Endometrium (tissue), 2 donors: Measurements from ENCODE around the gene IDE.

Source experiments
- FAIRE-seq: peaks from 2 replicates; lab custom pipeline; 2012; peaks lifted over from hg19 to GRCh38; lab: Jason Lieb, UNC
- donor health status: control.
- donor health status: control.

Gene IDE

DNA sequence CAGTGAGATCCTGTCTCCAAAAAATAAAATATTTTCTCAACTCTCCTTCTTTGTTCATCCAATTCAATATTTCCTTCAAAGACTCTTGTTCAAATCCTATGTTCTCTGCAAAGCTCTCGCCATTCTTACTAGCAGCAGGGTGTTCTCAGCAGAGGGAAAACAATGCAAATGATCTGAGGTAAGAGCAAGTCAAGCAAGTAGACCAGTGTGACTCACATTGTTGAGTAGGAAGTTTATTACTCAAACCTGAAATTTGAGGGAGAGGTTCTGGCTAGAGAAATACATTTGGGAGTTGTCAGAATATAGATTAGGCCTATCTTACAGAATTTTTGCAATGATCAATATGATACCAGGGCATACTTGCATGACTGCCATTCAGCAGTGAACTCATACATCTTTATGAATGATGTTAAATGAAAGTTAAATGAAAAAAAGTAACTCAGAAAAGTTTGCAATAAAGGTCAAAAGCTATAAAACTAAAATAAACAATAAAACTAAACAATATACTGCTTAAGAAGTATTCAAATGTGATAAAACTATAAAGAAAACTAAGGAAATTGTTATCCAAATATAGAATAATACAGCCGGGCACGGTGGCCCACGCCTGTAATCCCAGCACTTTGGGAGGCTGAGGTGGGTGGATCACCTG is 5.8 kb downstream of the IDE start:
- FAIRE-seq: no peak

DNA sequence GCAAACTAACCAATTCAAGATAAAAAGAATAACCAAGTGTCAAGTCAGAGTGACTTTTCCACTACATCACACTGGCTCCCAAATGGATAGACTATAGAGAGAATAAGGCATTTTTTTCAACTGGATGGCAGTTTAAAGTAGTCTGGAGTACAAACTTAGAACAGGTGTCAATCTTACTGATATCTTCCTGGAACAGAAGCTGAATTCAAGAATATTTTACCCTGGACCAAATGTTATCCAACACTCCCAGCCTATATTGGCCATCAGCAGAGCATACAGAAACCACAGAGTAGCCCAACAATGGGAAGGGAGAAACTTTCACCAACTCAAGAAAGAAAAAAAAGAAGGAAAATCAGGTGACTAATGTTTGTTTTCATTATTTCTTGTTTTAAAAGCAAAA is 11.5 kb downstream of the IDE start:
- no peak for FAIRE-seq

DNA sequence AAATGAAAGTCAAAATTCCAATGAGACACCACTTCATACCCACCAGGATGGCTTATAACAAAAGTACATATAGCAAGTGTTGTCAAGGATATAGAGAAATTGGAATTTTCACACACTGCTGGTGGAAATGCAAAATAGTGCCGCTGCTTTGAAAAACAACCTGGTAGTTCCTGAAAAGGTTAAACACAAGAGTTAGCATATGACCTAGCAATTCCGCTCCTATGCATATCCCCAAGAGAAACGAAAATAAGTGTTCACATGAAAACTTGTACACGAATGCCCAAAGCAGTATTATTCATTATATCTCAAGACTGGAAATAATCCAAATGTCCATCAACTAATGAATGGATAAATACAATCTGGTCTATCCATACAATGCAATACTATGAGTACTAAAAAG is 14.8 kb downstream of the IDE start:
- FAIRE-seq: no peak

DNA sequence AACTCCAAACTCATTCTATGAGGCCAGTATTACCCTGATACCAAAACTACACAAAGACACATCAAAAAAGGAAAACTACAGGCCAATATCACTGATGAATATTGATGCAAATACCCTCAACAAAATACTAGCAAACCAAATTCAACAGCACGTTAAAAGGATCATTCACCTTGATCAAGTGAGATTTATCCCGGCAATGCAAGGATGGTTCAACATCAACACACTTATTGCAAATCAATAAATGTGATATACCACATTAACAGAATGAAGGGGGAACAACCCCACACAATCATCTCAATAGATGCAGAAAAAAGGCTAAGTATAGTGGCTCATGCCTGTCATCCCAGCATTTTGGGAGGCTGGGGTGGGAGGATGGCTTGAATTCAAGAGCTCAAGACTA is 19.9 kb downstream of the IDE start:
- FAIRE-seq: no peak

DNA sequence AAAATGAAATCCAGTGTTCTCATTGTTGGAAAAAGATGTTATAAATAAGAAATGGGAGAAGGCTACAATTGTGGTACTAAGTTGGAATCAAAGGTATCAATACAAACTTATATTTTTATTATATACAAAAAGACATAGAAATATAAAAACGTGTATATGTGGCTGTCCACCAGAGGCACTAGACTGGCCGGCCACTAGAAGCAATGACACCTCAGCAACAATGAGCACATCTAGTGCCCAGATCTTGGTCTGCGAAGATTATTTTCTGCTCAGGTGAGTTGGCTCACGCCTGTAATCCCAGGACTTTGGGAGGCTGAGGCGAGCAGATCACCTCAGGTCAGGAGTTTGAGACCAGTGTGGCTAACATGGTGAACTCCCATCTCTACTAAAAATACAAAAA is 21.6 kb downstream of the IDE start:
- FAIRE-seq: no peak

DNA sequence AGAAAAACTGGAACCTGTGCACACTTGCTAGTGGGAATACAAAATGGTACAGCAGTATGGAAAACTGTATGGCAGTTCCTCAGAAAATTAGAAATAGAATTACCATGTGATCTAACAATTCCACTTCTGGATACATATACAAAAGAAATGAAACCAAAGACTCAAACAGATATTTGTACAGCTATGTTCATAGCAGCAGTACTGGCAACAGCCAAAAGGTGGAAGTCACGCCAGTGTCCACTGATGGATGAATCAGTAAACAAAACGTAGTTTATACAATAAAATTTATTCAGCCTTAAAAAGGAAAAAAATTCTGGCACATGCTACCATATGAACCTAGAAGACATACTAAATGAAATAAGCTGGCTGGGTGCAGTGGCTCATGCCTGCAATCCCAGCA is 23.0 kb downstream of the IDE start:
- FAIRE-seq: no peak

DNA sequence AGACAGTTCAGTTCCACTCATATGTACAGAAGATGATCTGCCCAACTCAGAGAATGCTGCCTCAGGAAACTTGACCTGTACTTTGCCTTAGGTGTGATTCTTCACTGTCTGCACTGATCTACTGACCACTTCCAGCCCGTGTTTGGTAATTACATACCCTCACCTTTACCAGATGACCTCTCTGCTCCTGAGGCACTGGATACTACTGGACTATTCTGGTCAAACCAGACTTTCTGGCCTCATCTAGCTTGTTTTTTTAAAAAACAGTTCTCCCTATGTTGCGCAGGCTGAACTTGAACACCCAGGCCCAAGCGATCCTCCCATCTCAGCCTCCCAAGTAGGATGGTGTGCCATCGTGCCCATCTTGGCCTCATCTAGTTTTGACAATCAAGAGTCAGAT is 26.2 kb downstream of the IDE start:
- no peak for FAIRE-seq

DNA sequence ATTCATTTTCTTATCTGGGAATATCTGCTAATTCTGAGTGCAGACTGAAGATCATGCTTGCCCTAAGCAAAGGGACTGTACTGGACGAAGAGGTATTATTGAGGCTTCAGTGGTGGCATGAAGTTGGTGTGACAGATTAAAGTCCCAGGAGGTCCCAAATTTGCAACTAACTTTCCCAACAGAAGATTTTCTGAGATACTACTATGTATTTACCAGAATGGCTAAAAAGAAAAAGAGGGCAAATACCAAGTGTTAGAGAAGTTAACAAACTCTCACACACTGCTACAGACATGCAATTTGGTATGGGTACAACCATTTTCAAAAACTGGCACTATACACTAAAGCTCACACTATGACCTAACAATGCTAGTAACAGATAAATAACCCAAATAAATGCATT is 28.3 kb downstream of the IDE start:
- no peak for FAIRE-seq

DNA sequence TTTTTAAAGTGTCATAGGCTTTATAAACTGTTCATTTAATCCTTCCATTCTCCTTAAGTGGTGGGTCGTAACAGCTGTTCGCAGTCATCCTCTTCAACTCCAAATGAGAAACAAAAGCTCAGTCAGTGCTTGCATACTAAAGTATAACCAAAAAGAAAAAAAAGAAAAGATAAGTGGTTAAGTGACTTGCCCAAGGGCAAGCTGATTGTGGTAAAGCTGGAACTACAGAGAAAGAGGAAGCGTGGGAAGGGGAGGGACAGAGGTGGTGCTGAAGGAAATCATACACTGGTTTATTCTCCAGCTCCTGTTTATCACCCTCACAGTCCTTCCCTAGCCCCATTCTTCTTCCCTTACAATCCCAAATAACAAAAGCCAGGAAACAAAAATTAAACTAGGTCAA is 29.6 kb downstream of the IDE start:
- FAIRE-seq: no peak

DNA sequence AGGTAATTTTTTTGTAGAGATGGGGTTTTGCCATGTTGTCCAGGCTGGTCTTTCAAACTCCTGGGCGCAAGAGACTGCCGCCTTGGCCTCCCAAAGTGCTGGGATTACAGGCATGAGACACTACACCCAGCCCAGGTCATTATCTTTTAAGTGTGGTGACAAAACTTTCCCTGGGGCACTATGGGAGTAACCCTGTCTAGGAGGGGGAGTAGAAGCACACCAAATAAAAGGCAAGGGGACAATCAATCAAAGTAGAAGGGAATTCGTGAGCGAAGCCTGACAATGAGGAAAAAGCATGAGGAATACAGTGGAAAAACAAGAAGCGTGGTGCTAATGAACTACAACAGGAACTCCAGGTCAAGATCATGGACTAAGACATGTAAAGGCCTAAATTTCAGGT is 31.4 kb downstream of the IDE start:
- FAIRE-seq: no peak

DNA sequence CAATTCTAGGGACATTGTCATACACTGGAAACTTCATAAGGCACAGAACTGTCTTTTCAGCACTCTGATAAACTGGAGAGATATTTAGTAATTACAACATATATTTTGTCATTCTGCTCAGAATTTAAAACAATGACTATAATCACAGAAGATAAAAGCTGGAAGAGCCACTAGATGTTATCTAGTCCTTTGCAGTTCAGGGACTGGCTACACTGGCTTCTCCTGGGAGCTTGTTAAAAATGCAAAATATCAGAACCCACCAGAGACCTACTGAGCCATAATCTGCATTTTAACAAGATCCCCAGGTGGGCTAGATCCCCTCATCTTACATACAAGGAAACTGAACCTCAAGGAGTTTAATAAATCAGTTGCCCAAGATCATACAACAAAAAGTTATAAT is 32.3 kb downstream of the IDE start:
- no peak for FAIRE-seq

DNA sequence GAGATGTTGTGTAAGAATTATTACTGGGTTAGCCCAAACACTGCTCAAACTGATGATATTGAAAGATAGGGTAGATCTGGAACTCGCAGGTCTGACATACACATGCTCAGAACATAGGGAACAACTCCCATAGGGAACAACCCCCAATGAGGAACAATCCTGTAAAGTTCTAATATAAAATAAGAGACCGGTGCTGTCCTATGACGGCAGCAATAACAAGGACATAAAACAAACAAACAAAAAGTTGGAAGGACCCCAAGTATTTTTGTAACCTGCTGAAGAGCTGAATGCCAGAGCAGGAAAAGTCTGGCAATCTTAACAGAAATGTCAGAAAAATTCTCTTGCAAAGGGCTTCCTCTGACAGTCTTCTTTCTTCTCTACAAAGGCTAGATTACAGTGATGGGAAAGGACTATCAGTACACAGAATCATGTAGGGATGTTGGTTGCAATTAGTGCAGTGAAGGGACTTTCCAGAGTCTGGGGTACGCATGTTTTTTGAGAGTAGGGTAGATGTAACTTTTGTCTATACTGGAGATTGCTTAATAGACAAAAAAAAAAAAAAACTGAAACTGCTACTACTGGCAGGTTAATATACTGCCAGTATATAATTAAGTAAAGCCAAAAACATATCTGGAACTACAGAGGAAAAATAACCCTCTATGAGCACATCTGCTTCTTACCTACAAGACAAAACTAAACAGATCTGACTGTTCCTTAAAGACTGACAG is 35.5 kb downstream of the IDE start:
- no peak for FAIRE-seq

DNA sequence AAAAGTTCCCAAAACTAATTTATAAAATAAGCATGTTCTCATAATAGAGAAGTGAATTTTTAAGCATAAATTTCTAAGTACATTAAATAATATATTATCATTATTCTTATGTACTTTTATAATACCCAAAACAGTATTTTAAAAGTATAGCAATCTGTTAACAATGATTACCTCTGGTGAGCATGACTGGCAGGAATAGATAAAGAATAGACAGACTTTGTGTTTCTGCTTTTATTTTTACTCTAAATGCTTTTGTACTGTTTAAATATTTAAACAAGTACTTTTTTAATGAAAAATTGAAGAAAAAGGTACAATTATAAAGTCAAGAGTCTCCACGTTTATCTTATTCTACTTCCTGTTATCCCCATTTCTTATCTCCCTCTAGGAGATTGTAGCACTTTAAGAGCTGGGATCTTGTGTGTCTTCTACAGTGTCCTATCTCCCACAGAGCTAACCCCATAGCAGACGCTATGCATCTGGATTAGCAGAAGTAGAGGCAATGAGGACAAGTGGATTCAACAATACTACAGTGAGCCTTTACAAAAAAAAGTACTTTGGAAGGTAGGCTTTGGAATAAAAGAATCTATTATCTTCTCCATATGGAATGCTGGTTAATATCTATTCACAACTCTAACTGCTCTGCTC is 42.9 kb downstream of the IDE start:
- no peak for FAIRE-seq

DNA sequence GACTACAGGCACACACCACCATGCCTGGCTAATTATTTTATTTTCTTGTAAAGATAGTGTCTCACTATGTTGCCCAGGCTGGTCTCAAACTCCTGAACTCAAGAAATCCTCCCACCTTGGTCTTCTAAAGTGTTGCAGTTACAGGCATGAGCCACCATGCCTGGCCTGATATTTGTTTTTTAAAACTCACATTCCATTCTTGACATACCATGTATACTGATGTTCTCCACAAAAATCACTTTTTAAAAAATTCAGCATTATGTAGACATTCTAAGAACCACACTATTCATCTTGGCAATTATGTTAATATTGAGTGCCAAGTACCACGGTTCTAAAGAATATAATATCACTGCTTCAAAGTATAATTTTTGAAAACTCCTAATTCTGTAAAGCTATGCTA is 43.5 kb downstream of the IDE start:
- no peak for FAIRE-seq

DNA sequence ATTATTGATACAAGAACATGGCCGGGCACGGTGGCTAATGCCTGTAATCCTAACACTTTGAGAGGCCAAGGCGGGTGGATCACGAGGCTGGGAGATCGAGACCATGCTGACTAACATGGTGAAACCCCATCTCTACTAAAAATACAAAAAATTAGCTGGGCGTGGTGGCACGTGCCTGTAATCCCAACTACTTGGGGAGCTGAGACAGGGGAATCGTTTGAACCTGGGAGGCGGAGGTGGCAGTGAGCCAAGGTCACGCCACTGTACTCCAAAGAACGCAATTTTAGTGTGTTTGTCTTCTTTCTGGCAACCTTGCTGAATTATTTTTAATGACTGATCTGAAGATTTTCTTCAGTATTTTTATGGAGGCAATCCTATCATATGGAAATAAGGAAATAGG is 46.2 kb downstream of the IDE start:
- FAIRE-seq: no peak

DNA sequence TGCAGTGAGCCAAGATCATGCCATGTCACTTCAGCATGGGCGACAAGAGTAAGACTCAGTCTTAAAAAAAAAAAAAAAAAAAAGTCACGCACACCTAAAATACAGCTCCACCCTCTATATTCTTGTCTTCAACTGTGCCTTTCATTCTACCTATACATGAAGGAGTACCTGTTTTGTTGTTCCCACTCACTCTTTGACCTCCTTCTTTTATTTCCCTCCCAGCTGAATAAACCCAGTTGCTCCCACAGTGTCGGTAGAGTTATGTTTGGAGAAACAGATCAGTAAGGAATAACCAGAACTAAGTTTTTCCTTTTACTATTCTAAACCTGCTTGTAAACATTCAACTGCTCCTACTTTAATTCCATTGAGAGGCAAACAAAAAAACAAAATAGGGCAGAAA is 50.3 kb downstream of the IDE start:
- no peak for FAIRE-seq

DNA sequence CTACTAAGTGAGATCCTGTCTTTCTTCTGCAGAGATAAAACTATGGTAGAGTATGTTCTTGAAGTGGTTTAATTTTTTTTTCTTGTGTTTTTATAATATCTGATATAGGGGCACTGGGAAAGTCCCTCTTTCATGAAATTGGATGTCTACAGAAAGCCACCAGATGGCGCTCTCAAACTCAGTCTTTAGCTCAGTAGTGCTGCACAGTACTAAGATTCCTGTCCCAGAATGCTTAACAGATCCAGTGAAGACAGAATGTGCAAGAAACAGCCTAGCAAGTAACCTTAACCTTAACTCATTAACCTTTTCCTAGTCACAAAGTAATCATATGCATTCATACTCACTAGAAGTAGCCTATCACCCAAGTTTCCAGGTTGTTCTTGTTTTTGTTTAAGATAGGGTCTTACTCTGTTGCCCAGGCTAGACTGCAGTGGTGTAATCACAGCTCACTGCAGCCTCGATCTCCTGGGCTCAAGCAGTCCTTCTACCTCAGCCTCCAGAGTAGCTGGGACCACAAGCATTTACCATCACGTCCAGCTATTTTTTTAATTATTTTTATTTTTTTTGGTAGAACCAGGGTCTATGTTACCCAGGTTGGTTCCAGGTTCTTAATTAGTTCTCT is 56.7 kb downstream of the IDE start:
- peak; percentile 93 for FAIRE-seq

DNA sequence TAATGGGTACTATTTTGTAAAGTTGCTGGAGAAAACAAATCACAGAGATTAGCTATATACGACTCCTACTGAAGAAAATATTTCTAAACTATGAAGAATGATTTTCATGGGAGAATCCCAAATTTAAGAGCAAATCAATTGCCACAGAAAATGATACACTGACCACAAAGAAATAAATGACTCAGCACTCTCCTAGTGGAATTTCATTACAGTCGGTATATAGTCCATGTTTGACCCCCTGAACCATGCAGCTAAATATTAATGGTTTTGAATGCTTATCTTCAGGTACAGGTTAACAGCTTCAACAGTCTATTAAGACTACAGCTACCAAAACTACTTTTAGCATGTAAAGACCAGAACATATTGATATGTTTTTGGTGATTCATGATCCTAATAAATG is 65.0 kb downstream of the IDE start:
- no peak for FAIRE-seq

DNA sequence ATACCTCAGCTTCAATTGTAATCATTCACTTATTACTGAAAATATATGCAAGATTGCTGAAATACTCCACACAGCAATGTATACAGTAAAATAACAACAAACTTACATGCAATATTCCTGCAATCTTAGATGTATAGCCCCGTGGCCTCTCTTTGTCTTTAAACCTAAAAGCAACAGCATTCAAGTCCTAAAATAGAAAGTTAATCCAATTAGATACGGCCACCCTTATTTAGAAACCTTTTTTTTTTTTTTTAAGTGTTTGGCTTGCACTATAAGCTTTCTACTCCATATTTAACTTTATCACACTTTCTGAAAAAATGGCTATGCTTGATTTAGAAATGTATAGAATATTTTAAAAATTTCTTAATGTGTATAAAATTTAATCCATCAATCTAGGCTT is 67.6 kb downstream of the IDE start:
- FAIRE-seq: no peak

DNA sequence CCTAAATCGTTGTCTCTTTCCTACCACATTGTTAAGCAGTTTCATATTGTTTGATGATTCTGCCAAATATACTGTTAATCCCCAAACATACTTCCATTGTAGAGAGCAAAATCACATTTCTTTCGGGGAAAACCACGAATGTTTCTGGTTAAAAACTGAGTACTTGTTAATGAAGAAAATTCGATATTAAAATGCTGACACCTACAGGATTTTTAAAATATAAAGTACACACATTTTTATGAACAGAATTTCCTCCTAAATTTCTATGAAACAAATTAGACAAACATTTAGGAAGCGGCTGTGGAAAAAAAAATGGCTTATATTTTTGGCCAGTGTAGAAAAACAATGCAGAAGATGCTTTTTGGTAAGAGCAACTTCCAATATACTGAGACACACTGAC is 68.8 kb downstream of the IDE start:
- no peak for FAIRE-seq

DNA sequence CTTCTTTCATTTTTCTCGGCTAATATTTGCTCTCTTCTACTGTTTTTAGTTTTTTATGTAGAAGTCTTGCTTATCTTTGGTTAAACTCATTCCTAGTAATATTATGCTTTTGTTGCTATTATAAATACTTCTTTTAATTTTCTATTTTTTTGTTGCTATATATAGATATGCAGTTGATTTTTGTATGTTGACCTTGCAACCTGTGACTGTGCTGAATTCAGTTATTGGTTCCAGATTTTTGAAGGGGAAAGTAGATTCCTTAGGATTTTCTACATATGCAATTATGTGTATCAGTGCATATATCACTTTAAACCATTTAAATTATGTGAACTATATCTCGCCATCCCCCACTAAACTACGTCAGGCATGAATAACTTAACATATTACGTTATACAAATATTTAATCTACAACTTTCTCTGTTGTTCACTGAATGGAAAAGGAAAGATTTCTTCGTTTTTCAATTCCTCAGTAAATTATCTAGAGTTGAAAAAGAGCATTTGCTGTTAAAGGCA is 71.5 kb downstream of the IDE start:
- FAIRE-seq: no peak

DNA sequence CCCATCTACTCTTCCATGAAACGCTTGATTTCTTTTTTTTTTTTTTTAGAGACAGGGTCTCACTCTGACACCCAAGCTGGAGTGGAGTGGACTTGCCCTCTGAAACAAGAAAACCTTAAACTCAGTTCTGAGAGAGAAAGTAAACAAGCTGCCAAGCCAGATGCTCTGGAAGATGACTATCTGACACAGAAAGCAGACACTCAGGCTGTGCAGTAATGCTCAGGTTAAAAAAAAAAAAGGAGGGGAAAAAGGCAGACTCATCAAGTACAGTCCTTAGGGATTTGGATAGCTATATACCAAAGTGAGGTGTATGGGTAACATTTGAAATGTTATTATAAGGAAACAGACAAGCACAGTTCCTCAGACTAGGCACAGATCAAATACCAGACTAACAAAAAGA is 80.5 kb downstream of the IDE start:
- no peak for FAIRE-seq

DNA sequence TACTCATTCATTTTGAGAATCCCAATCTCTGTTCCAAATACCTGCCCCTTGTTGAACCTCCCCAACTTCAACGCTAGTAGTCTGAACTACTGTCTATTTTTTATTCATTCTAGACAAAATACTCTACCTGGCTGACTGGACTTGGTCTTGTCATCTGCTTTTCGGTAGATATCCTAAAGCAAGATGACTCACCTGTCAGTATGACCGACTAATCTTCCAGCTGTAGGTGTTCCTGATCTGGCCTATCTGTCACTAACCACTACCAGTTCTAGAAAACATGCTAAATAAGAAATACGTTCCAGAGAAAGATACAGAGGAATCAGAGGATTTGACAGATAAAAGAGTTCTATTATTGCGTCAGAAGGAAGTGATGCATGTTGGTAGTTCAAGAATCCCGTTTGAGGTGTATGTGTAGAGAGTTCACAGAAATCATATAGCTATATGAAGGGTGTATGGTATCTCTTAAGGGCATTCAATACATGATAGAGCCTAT is 81.1 kb downstream of the IDE start:
- FAIRE-seq: no peak
